ENCODE results near the gene SPATA18.

- TF ChIP-seq, protein P1, sequence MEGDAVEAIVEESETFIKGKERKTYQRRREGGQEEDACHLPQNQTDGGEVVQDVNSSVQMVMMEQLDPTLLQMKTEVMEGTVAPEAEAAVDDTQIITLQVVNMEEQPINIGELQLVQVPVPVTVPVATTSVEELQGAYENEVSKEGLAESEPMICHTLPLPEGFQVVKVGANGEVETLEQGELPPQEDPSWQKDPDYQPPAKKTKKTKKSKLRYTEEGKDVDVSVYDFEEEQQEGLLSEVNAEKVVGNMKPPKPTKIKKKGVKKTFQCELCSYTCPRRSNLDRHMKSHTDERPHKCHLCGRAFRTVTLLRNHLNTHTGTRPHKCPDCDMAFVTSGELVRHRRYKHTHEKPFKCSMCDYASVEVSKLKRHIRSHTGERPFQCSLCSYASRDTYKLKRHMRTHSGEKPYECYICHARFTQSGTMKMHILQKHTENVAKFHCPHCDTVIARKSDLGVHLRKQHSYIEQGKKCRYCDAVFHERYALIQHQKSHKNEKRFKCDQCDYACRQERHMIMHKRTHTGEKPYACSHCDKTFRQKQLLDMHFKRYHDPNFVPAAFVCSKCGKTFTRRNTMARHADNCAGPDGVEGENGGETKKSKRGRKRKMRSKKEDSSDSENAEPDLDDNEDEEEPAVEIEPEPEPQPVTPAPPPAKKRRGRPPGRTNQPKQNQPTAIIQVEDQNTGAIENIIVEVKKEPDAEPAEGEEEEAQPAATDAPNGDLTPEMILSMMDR (conservative IDR thresholded peaks at IDR 0.05 in 1 of 2, IDR thresholded peaks at IDR 0.05 in 1 of 2; ENCODE audit: extremely low read depth in 1 of 2, insufficient read depth in 1 of 2, low read depth in 1 of 2, low read length in 2 of 2), result no peak
- TF ChIP-seq EZH2 (IDR thresholded peaks at IDR 0.05; ENCODE audit: borderline replicate concordance, low read length), result no peak
Observed at GRCh38 chr4:52032005-52032404, 19.1 kb upstream of the SPATA18 start.
